ENCODE measurements around the gene ESRRB.

ESRRB gene

DNA sequence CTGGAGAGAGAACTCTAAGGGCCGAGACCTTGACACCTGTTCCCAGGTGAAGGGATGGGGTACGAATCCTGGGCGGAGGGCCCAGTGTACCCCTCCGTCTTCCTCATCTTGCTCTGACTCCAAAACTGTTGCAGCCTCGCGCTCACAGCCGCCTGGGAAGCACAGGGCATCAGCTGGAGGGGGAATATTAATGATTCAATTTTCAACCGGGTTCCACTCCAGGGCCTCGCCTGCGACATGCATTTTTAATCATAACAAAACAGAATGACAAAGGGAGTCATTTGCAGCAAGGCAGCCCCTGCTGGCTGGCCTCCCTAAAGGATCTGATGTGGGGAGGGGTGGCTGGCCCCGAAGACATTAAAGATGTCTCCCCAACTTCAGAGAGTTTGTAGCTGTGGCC lies 41.6 kb upstream of the ESRRB start:
- no peaks in the 10 kb centered on the region for H3K9me3 ChIP-seq (ENCODE audit: control insufficient read depth in 5 of 5, low read length in 5 of 5)
- peaks cover 0 to 20% (median 17%) of the 10 kb centered on the region in 5 donors for H3K27me3 ChIP-seq (ENCODE audit: control insufficient read depth in 5 of 5, insufficient read depth in 4 of 5, low read length in 5 of 5)
- no peaks in the 10 kb centered on the region for H3K36me3 ChIP-seq (ENCODE audit: control insufficient read depth in 5 of 5, insufficient read depth in 5 of 5, low read length in 5 of 5)
- no peak overlapping the region for H3K4me3 ChIP-seq (ENCODE audit: low read depth in 1 of 5, low read length in 5 of 5)
- no peak overlapping the region for H3K9ac ChIP-seq (ENCODE audit: low read length in 5 of 5)
- peaks cover 0 to 26% (median 18%) of the 10 kb centered on the region in 5 donors for H3K4me1 ChIP-seq (ENCODE audit: control insufficient read depth in 5 of 5, insufficient read depth in 5 of 5, low read length in 5 of 5)
- H3K27ac ChIP-seq (ENCODE audit: low read depth, low read length) = no peak overlapping the region

DNA sequence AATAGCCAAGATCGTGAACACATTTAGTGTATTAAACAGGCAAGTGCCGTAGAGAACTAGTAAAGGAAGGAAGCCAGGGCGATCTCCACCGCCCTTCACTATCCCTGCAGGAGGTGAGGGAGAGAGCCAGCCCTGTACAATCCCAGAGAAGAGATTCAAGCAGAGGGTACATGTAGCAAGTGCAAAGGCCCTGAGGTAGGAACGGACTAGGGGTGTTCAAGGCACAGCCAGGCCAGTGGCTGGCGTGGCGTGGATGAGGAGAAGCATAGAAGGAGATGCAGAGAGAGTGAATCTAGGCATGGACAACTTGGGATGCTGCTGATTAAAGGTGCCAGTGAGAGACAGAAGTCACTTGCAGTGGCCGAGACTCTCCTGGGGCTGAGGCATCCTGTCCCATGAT lies 39.1 kb upstream of the ESRRB start:
- Histone ChIP-seq H3K4me3 (ENCODE audit: low read depth in 1 of 5, low read length in 5 of 5) (no peak overlapping the region), H3K4me1 (ENCODE audit: control insufficient read depth in 5 of 5, insufficient read depth in 5 of 5, low read length in 5 of 5) (peaks cover 0 to 5% (median 0%) of the 10 kb centered on the region in 5 donors), H3K36me3 (ENCODE audit: control insufficient read depth in 5 of 5, insufficient read depth in 5 of 5, low read length in 5 of 5) (no peaks in the 10 kb centered on the region), H3K27me3 (ENCODE audit: control insufficient read depth in 5 of 5, insufficient read depth in 4 of 5, low read length in 5 of 5) (peaks cover 0 to 20% (median 10%) of the 10 kb centered on the region in 5 donors), H3K27ac (ENCODE audit: low read depth, low read length) (no peak overlapping the region), H3K9ac (ENCODE audit: low read length in 5 of 5) (no peak overlapping the region), H3K9me3 (ENCODE audit: control insufficient read depth in 5 of 5, low read length in 5 of 5) (no peaks in the 10 kb centered on the region)

DNA sequence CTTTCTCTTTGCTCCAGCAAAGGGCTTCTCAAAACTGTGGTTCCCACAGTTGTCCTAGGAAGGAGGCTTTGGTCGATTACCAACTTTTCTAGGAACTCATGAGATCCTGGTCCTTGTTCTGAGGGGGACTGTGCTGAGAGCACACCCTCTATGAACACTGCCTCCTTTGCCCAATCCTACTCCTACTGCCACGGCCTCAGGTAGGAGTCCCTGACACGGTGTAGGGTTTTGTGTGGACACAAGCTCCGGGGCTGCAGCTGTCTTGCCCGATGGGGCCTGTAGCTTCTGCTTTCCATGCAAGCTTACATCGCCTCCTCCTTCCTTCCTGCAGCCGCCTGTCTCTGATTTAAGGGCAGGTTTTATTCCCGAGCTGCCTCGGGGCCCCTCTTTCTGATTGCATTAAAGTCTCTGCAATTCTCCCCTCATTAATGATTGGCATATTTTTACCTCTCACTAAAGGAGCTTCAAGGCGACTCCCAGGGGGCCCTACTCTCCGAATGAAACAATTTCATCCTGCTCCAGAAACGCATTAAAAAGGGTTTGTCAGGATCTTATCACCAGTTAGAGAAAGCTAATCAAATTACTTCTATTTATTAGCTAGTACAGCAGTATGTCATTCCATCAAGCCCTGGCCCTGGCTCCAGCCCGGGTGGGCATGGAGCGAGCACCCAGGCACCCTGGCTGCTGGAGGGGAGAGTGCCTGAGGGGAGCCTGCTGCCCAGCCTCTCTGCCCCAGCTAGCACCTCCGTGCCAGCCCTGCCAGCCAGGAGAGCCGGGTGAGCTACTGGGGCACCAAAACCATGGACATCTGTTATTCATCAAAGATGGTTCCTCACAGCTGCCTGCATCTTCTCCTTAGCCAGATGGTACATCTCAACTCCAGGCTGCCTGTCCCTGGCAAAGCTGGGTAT lies 38.0 kb upstream of the ESRRB start:
- H3K27ac ChIP-seq (ENCODE audit: low read depth, low read length) = no peak overlapping the region
- peaks cover 0 to under 1% (median 0%) of the 10 kb centered on the region in 5 donors for H3K9me3 ChIP-seq (ENCODE audit: control insufficient read depth in 5 of 5, low read length in 5 of 5)
- H3K27me3 ChIP-seq (ENCODE audit: control insufficient read depth in 5 of 5, insufficient read depth in 4 of 5, low read length in 5 of 5) = peaks cover 0 to 20% (median 10%) of the 10 kb centered on the region in 5 donors
- peak overlapping the region; percentile 17 to 56 (median 43) for H3K4me3 ChIP-seq (ENCODE audit: low read depth in 1 of 5, low read length in 5 of 5)
- peaks cover 0 to 5% (median 0%) of the 10 kb centered on the region in 5 donors for H3K4me1 ChIP-seq (ENCODE audit: control insufficient read depth in 5 of 5, insufficient read depth in 5 of 5, low read length in 5 of 5)
- H3K9ac ChIP-seq (ENCODE audit: low read length in 5 of 5) = no peak overlapping the region
- H3K36me3 ChIP-seq (ENCODE audit: control insufficient read depth in 5 of 5, insufficient read depth in 5 of 5, low read length in 5 of 5) = no peaks in the 10 kb centered on the region

DNA sequence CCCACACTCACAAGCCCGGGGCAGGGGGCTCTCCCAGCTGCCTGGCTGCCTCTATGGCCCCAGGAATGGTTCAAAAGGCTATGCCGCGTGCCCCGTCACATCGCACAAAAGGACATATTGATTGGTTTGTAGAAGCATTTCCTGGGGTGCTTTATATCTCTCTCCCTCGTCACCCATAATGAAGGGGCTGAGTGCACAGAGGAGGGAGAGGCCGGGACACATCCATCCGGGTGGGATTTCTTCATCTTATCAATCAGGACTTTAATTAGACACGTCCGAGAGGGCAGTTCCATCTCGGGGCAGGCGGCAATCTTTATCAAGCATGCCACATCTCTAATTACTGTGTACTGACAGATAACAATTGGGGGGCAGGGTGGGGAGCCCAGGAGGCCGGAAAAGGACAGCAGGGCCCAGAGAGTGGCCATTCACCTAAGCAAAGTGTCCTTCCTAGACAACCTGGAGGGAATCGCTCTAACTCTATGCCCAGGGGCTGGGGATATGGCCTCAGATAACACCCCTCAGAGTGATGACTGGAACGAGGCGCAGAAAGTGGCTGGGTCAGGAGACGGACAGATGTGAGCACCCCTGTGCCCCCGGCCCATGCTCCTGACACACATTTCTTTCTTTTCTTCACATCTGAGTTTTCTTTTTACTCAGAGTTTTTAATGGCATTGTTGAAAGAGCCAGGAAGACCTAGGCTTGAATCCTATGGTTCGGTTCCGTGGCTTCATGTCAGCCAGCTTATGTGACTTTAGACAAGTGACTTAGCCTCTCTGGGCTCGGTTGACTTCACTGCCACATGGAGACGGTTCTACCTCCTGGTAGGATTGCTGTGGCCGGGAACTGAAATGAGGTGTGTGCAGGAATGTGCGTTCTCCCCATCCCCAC lies 36.0 kb upstream of the ESRRB start:
- peaks cover 3 to 7% (median 4%) of the 10 kb centered on the region in 5 donors for H3K9me3 ChIP-seq (ENCODE audit: control insufficient read depth in 5 of 5, low read length in 5 of 5)
- no peaks in the 10 kb centered on the region for H3K36me3 ChIP-seq (ENCODE audit: control insufficient read depth in 5 of 5, insufficient read depth in 5 of 5, low read length in 5 of 5)
- no peak overlapping the region for H3K4me3 ChIP-seq (ENCODE audit: low read depth in 1 of 5, low read length in 5 of 5)
- peaks cover 0 to 5% (median 0%) of the 10 kb centered on the region in 5 donors for H3K4me1 ChIP-seq (ENCODE audit: control insufficient read depth in 5 of 5, insufficient read depth in 5 of 5, low read length in 5 of 5)
- H3K27me3 ChIP-seq (ENCODE audit: control insufficient read depth in 5 of 5, insufficient read depth in 4 of 5, low read length in 5 of 5) = peaks cover 0 to 20% (median 10%) of the 10 kb centered on the region in 5 donors
- no peak overlapping the region for H3K27ac ChIP-seq (ENCODE audit: low read depth, low read length)
- no peak overlapping the region for H3K9ac ChIP-seq (ENCODE audit: low read length in 5 of 5)

DNA sequence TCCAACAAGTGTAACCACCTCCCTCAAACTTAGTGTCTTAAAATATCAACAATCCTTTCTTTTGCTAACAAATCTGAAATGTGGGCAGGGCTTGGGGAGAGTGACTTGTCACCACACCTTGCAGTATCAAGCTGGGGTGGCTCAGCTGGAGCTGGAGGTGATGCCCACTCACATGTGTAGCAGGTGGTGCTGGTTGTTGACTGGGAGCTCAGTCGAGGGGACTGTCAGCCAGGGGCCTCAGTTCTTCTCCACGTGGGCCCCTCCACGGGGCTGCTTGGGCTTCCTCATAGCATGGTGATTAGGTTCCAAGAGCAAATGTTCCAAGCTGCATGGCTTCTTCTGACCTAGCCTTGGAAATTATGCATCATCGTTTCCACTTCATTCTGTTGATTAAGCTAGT lies 32.6 kb upstream of the ESRRB start:
- H3K9ac ChIP-seq (ENCODE audit: low read length in 5 of 5) = no peak overlapping the region
- H3K27me3 ChIP-seq (ENCODE audit: control insufficient read depth in 5 of 5, insufficient read depth in 4 of 5, low read length in 5 of 5) = peaks cover 0 to 22% (median 7%) of the 10 kb centered on the region in 5 donors
- H3K36me3 ChIP-seq (ENCODE audit: control insufficient read depth in 5 of 5, insufficient read depth in 5 of 5, low read length in 5 of 5) = no peaks in the 10 kb centered on the region
- peaks cover 3 to 7% (median 4%) of the 10 kb centered on the region in 5 donors for H3K9me3 ChIP-seq (ENCODE audit: control insufficient read depth in 5 of 5, low read length in 5 of 5)
- no peak overlapping the region for H3K27ac ChIP-seq (ENCODE audit: low read depth, low read length)
- peaks cover 0 to 1% (median 0%) of the 10 kb centered on the region in 5 donors for H3K4me1 ChIP-seq (ENCODE audit: control insufficient read depth in 5 of 5, insufficient read depth in 5 of 5, low read length in 5 of 5)
- no peak overlapping the region for H3K4me3 ChIP-seq (ENCODE audit: low read depth in 1 of 5, low read length in 5 of 5)

DNA sequence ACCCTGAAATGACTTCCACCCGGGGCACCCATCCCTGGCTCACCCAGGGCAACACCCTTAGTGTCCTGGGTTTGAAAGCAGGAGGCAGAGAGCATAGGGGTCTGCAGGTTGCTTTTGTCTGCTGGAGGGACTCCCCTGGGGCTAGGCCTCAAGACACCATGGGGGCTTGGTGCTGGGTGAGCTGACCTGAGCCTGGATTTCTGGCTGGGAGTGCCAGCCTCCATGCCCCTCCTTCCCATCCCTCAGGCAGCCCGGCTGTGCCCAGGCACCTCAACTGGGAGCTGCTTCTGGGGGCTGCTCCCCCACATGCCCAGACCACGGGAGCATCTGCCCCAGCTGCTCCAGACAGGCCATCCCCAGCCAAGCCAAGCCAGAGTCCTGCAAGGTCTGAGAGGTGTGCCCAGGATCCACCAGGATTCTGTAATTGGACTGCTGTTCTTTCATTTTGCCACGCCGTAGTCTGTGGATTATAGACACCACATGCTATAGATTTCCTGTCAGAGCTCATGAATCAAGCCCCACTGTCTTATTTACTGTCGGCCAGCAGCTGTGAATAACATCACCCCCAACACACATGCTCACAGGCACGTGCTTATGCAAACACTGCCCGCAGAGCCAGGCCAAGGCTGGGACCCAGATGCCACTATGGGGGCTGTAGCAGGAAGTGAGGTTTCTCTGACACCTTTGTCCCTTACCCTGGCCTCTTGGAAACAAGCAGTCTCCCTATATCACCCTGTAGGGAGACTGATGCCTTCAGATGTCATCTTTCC lies 29.4 kb upstream of the ESRRB start:
- Histone ChIP-seq H3K4me1 (ENCODE audit: control insufficient read depth in 5 of 5, insufficient read depth in 5 of 5, low read length in 5 of 5) (peaks cover 0 to 11% (median 0%) of the 10 kb centered on the region in 5 donors), H3K9ac (ENCODE audit: low read length in 5 of 5) (no peak overlapping the region), H3K4me3 (ENCODE audit: low read depth in 1 of 5, low read length in 5 of 5) (no peak overlapping the region), H3K27ac (ENCODE audit: low read depth, low read length) (no peak overlapping the region), H3K36me3 (ENCODE audit: control insufficient read depth in 5 of 5, insufficient read depth in 5 of 5, low read length in 5 of 5) (no peaks in the 10 kb centered on the region), H3K9me3 (ENCODE audit: control insufficient read depth in 5 of 5, low read length in 5 of 5) (peaks cover 3 to 7% (median 4%) of the 10 kb centered on the region in 5 donors), H3K27me3 (ENCODE audit: control insufficient read depth in 5 of 5, insufficient read depth in 4 of 5, low read length in 5 of 5) (peaks cover 0 to 14% (median 0%) of the 10 kb centered on the region in 5 donors)

DNA sequence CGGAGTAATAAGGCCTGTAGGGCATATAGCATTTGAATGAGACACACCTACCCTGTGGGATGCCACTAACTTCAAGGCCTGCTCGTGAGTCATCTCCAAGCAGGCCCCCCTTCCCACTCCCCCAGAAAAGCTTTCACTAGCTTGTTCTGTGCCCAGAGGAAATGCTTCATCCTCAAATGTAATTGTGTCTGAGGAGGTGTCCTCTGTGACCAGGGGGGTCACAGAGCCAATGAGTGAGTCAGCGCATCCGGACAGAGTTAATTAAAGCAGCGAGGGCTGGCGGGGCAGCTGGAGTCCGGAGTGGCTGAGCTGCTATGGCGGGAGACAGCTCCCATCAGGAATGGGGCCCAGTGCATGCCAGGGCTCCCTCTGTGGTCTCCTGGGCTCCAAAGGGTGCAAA lies 27.0 kb upstream of the ESRRB start:
- no peaks in the 10 kb centered on the region for H3K9me3 ChIP-seq (ENCODE audit: control insufficient read depth in 5 of 5, low read length in 5 of 5)
- H3K9ac ChIP-seq (ENCODE audit: low read length in 5 of 5) = no peak overlapping the region
- H3K27me3 ChIP-seq (ENCODE audit: control insufficient read depth in 5 of 5, insufficient read depth in 4 of 5, low read length in 5 of 5) = peaks cover 0 to 19% (median 5%) of the 10 kb centered on the region in 5 donors
- H3K36me3 ChIP-seq (ENCODE audit: control insufficient read depth in 5 of 5, insufficient read depth in 5 of 5, low read length in 5 of 5) = no peaks in the 10 kb centered on the region
- H3K4me3 ChIP-seq (ENCODE audit: low read depth in 1 of 5, low read length in 5 of 5) = no peak overlapping the region
- peaks cover 3 to 19% (median 8%) of the 10 kb centered on the region in 5 donors for H3K4me1 ChIP-seq (ENCODE audit: control insufficient read depth in 5 of 5, insufficient read depth in 5 of 5, low read length in 5 of 5)
- no peak overlapping the region for H3K27ac ChIP-seq (ENCODE audit: low read depth, low read length)

DNA sequence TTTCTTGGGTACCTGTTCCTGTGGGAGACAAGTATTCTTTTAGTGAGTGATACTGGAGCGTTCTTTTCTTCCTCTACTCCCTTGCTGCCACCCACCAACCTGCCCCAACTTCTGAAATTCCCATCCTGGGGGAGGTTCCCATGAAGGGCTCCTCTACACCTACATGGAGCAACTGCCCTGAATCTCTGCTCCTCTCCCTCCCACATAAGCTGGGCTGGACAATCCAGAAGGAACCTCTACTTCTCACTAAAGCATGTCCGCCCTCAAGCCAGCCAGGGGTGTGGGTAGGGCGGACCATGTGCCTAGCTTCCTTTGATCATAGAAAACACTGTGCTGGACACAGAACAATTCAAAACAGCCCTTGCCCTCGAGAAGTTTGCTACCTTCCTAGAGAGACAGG lies 25.9 kb upstream of the ESRRB start:
- Histone ChIP-seq H3K27me3 (ENCODE audit: control insufficient read depth in 5 of 5, insufficient read depth in 4 of 5, low read length in 5 of 5) (peaks cover 0 to 23% (median 5%) of the 10 kb centered on the region in 5 donors), H3K4me1 (ENCODE audit: control insufficient read depth in 5 of 5, insufficient read depth in 5 of 5, low read length in 5 of 5) (peaks cover 3 to 19% (median 8%) of the 10 kb centered on the region in 5 donors), H3K27ac (ENCODE audit: low read depth, low read length) (no peak overlapping the region), H3K4me3 (ENCODE audit: low read depth in 1 of 5, low read length in 5 of 5) (no peak overlapping the region), H3K9me3 (ENCODE audit: control insufficient read depth in 5 of 5, low read length in 5 of 5) (no peaks in the 10 kb centered on the region), H3K9ac (ENCODE audit: low read length in 5 of 5) (no peak overlapping the region), H3K36me3 (ENCODE audit: control insufficient read depth in 5 of 5, insufficient read depth in 5 of 5, low read length in 5 of 5) (no peaks in the 10 kb centered on the region)

DNA sequence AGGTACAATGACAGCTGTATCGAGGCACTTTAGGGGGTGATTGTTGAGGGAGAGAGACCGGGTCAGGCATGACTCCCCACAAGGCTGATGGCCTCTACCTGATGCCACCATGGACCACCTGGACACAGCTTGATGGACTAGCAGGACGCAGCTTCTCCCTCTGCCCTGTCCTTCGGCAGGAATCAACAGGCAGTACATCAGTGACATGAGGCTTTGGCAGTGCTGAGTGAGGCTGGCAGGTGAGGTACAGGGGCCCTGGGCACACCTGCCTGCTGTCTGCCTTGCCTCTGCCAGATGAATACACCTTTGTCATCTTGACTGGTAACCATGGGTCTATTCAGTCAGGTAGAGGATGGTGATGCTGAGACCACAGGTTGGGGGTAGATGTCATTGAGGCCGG lies 25.3 kb upstream of the ESRRB start:
- no peak overlapping the region for H3K27ac ChIP-seq (ENCODE audit: low read depth, low read length)
- peaks cover 3 to 19% (median 8%) of the 10 kb centered on the region in 5 donors for H3K4me1 ChIP-seq (ENCODE audit: control insufficient read depth in 5 of 5, insufficient read depth in 5 of 5, low read length in 5 of 5)
- no peaks in the 10 kb centered on the region for H3K9me3 ChIP-seq (ENCODE audit: control insufficient read depth in 5 of 5, low read length in 5 of 5)
- peaks cover 0 to 24% (median 12%) of the 10 kb centered on the region in 5 donors for H3K27me3 ChIP-seq (ENCODE audit: control insufficient read depth in 5 of 5, insufficient read depth in 4 of 5, low read length in 5 of 5)
- H3K36me3 ChIP-seq (ENCODE audit: control insufficient read depth in 5 of 5, insufficient read depth in 5 of 5, low read length in 5 of 5) = no peaks in the 10 kb centered on the region
- no peak overlapping the region for H3K4me3 ChIP-seq (ENCODE audit: low read depth in 1 of 5, low read length in 5 of 5)
- no peak overlapping the region for H3K9ac ChIP-seq (ENCODE audit: low read length in 5 of 5)
